Uterus (tissue), 2 donors: Measurements from ENCODE around the gene HS6ST1.

Experiments
- POLR2A ChIP-seq, 2 donors: fragments of 450-650 bp; IDR thresholded peaks; one replicate each; pipeline ENCODE4 v1.6.1; 2016; ENCODE audit warnings: antibody characterized with exemption in 2 of 2, mild to moderate bottlenecking in 1 of 2, moderate library complexity in 1 of 2
- TF ChIP-seq, protein P1 (sequence below), 4 experiments: fragments of 200-600 bp in 2 of 4; fragments of 450-650 bp in 2 of 4; sonication (generic) in 2 of 4; IDR thresholded peaks; one replicate each; pipeline ENCODE4 v1.5.1; 2016 to 2019; ENCODE audit warnings: antibody characterized with exemption in 4 of 4, mild to moderate bottlenecking in 2 of 4, moderate library complexity in 1 of 4

DNA sequence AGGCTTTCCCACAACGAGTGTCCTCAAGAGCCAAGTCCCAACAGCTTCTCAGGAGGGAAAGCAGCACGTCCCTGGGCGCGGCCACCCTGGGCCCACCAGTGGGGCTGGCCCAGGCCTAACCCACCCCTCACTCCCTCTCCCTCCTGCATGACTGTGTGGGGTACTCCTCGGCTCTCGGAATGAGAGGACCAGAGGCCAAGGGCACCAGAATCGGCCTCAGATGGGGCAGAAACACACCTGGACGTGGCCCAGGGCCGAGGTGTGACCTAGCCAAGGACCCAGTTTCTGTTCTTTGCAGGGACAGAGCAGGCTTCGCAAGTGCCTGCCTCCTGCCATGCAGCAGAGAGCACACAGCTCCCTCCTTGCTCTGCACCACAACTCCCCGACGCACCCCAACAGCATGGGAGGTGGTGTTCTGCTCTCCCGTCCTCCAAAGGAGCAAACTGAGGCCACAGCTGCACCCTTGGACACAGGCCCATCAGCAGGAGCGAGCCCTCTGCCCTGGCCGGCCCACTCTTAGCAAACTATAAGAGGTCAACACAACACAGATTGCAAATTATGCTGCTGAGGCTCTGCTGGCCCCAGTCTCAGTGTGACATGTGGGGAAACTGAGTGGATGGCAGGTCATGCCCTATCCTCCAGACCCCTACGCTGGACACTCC is 19.7 kb downstream of the HS6ST1 start:
- TF ChIP-seq, protein P1, sequence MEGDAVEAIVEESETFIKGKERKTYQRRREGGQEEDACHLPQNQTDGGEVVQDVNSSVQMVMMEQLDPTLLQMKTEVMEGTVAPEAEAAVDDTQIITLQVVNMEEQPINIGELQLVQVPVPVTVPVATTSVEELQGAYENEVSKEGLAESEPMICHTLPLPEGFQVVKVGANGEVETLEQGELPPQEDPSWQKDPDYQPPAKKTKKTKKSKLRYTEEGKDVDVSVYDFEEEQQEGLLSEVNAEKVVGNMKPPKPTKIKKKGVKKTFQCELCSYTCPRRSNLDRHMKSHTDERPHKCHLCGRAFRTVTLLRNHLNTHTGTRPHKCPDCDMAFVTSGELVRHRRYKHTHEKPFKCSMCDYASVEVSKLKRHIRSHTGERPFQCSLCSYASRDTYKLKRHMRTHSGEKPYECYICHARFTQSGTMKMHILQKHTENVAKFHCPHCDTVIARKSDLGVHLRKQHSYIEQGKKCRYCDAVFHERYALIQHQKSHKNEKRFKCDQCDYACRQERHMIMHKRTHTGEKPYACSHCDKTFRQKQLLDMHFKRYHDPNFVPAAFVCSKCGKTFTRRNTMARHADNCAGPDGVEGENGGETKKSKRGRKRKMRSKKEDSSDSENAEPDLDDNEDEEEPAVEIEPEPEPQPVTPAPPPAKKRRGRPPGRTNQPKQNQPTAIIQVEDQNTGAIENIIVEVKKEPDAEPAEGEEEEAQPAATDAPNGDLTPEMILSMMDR (IDR thresholded peaks at IDR 0.05): no peak
- no peak for TF ChIP-seq POLR2A (IDR thresholded peaks at IDR 0.05)
